ENCODE results near the gene CACNG1.

DNA sequence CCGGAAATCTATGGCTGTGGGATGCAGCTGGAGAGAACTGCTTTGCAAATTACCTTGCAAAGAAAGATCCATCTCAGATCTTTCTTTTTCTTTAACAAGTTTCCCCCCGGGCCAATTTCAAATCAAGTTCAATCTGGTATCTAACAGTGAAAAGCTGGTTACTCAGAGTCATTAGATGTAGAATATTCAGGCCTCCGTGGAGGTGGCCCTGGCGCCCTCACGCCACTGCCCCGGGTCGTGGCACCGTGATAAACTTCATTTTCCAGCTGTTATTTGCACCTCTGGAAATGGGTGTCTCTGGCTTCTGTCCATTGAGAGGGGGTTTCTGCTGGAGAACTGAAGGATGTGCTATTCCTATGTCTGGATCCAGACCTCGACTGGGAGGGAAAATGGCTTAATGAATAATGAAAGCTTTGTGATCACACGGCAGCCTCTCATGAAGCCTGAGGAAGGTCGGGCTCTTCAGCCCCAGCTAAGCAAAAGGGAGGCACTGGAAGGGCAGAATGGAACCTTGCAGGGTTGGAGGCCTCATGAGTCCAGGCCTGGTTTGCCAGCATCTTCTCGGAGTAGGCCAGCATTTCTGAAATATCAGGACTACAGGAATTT, 49.3 kb upstream of the CACNG1 start:
- peak; percentile 61; the same call in 1 of the 2 replicates for TF ChIP-seq GATA2 (IDR thresholded peaks at IDR 0.05; ENCODE audit: low read depth, low read length)
- no peak for TF ChIP-seq GATA3 (IDR thresholded peaks at IDR 0.05; ENCODE audit: low read depth, low read length)
